HG02973 (cell line): ENCODE results near the gene IRF6.

Experiments used
- ATAC-seq: cut with Tn5 transposase; IDR thresholded peaks from one replicate; pipeline ENCODE4 v1.9.1; 2021; ENCODE audit warnings: moderate library complexity; ENCODE audit not compliant: unreplicated experiment

IRF6 gene

DNA sequence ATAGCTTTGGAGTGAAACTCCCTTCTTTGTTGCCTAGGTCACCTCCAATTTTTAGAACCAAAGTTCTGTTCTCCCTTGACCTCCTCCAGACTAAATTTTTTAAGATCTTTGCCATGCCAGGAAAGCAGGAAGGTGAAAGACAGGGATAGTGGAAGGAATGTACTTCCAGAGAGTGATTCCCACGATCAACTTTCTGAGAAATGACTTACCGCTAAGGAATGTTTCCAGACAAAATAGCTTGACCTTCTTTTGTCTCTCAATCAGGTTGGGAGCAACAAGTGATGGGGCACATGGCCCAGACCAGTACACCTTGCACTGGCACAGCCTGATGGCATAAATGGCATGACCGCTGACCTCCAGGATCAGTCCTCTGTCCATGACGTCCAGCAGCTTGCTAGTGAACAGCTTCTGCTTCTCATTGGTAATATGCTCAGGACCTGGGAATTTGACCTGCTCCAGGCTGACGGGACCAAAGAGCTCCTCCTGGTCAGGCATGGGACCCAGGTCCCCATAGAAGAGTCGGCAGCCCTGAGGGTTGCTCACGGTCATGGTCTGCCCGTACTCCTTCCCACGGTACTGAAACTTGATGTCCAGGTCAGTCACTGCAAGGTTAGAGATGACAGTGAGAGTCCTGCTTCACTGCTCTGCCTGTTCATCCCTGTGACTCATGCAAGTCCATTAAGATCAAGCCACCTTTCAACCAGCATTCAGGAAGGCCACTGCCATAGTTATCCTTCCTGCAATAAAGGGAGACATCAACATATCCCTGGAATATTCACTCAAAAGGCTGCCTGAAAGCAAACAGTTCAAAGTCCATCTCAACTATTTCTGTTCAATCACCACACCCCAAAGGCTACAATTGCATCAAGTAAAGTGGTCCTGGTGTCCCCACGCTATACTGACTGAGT lies 15.4 kb downstream of the IRF6 start:
- ATAC-seq, result no peak

DNA sequence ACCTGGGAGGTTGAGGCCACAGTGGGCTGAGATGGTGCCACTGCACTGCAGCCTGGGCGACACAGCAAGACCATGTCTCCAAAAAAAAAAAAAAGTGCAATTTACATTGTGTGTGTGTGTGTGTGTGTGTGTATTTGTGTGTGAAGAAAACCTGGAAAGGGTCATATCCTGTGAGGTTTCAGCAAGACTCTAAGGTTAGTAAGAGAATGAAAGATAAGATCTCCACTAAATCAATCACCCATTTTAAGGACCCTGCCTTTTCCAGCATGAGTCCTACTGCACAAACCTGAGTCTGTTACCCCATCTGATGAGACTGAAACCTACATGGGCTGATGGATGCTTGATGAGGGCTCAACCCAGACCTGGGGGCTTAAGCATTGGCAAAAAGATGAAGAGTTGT lies 16.7 kb downstream of the IRF6 start:
- no peak for ATAC-seq

DNA sequence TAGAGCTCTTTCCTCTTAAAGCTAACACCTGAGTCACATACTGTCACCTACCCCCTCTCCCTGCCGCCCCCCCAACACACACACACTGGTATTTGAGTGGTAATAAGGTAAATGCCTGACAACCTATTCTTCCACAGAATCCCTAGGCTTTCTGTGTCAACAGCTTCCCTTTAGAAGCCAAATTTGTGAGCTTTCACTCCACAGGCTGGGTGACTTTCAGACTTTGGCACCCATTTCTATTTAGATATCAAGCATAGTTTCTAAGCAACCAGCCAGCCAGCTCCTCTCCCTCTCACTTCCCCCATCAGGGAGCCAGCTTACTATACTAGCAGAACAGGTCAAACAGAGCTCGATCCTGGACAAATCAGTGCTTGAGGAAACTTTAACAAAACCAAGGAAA lies 18.4 kb downstream of the IRF6 start:
- ATAC-seq, result no peak

DNA sequence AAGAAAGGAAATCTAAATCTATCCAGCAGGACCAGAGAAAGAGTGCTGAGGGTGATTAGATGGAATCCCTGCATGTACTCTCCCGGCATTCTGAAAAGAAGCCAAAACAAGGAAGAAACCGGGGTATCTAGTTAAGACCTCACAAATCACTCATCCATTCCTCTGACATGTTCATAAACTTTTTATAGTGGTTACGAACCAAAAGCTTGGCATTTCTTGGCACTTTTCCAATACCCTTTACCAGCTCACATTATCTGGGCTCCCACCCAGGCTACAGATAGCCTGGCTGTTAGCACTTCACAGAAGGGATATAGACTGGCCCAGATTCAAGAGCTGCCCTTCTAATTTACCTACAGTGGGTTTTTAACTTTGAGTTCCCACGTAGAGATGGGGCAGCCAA lies 19.8 kb downstream of the IRF6 start:
- no peak for ATAC-seq

DNA sequence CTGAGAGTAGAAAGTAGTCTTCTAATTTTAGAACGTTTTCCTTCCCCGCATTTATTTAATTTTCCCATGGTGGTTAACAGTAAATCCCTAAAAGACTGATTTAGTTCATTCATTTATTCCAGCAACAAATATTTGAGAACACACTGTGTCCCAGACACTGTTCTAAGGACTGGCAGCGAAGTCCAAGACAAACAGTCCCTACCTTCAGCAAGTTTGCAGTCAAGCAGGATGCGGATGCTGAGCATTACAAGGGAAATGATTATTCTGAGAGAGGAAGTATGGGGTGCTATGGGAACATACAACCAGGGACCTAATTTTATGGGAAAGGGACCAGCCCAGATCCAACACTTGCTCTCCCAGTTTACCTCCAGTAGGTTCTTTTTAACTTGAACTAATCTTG lies 20.4 kb downstream of the IRF6 start:
- no peak for ATAC-seq

DNA sequence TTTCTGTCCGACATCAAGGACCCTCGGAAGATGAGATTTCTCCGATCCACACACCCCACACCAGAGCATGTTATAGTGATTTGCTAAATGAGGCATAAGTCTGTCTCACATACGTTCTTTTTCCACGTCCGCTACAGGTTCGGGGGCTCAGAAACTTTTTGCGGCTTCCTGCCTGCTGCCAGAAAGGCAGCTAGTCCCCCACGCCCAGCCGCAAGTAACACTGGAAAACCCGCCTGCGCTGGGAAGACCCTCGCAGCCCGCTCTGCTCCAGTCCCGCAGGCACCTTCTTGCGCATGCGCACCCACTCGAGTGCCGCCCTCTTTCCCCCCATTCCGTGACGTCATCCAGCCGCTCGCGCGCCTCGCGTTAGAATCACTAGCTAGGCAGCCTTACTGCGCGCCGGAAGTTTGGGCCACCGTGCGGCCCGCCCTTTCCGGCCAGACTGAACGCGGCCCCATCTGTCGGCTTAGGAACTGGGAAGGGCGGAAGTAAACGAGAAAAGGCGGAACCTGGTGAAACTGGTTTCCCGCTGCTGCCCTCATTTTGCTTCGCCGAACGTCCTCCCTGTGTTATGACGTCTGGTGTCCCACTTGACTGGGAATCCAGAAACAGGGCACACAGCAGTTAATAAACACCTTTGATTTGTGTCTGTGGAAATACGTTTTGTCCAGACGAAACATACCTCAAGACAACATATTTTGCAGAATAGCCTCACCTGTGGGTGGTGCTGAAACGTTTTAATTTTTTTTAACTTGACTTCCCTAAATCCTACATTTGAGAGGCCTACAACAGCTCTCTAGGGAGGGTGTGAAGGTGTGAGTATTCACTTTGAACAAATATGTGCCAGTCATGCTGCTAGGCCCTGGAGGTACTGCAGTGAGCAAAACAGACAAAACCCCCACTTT lies 21.4 kb downstream of the IRF6 start, which contains the start of gene C1orf74:
Gene C1orf74, minus strand, starts transcription at position 295 of the 905 bp plus-strand sequence. CDS start 925 bp downstream, outside the sequence.
- ATAC-seq, result peak; percentile 99

DNA sequence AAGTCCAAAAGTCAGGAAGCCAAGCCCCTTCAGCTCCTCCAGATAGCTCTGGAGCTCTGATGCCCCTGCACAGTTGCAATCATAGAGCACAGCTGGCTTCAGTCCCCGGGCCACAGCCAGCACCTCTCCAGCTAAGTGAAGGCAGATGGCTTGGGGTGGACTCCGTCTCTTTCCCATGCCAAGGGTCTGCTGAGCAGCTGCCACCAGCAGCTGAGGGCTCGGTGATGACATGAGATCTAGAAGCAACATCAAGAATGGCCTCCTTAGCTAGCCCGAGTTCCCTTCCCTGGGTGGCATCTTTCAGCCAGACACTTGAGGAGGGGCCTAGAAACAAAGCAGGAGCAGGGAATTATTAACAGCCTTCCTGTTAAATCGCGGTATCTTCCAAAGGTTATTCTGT lies 22.6 kb downstream of the IRF6 start:
- ATAC-seq, result no peak

DNA sequence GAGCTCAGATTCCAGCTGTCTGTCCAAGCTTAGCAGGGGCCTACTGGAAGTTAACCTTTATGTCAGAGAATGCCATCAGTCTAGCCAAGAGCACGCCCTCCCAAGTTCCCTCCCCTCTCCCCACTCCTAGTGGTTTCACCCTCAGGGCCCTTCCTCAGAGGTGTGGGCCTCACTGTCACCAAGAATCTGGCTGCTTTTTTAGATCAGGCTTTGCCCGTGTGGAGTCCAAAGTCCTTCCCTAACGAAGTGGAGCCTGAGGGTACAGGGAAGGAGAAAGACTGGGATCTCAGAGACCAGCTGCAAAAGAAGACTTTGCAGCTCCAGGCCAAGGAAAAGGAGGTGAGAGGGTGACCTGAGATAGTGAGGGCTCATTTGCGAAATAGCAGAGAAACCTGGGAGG lies 25.7 kb downstream of the IRF6 start:
- no peak for ATAC-seq

DNA sequence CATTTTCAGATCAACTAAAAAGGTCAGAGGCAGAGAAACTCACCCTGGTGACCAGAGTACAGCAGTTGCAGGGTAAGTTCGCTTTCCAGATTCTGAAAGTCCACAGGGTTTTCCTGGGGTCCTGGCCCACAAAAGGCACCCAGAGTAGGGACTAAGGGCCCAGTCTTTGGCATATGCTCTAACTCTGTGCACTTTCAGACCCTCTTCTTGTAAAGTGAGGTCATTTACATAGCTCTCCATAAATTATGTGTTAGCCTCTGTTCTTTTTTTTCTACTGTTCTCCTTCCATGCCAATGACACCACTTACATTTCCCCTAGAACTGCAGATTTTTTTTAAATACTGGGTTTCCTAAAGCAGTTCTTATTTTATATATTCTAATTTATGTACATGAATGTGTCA lies 27.8 kb downstream of the IRF6 start:
- ATAC-seq, result no peak

DNA sequence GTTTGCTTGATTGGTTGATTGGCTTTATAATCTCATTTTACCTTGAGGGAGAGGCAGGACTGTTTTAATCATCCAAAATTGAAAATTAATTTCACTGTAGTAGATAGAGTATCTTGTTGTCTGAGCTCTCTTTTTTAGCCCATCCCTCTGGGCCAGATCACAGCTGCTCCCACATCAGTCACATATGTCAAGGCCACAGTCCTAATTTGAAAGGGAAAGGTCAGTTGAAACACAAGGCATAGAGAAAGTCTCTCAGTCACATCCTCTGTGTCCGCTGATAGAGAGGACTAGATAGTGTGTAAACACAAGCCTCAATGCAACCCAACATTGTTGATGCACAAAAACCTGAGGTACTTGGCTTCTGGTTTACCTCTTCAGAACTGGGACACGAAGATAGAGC lies 28.4 kb downstream of the IRF6 start:
- no peak for ATAC-seq

DNA sequence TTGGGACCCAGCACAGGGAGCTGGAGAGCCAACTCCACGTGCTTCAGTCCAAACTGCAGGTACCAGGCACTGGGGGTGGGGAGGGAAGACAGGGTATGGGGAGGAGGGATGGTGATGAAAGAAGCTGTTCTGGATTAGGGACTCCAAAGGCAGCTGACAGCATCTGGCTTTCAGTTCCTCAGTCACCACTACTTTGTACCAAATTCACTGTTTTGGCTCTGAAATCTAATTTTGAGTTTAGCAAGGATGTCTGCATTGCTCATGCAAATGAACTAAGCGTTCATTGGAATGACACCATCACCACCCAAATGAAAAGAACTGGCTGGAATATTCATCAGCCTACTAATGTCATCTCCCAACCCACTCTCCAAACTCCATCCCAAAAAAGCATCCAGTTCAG lies 30.3 kb downstream of the IRF6 start:
- no peak for ATAC-seq

DNA sequence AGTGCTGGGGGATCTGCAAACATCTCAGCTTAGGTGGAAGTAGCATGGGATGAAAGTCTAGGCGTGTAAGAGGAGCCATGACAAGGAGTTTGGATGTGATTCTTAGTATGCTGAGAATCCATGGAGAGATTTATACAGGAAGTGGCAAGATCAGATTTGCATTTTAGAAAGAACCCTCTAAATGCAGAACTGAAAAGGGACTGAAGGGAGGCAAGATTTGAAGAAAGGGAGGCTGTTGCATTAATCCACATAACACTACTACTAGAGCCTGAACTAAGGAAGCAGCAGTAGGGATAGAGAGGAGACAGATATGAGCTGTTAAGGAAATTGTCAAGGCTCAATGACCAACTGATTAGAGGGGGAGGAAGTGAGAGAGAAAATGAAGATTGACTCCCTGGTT lies 31.4 kb downstream of the IRF6 start:
- peak; percentile 53 for ATAC-seq

DNA sequence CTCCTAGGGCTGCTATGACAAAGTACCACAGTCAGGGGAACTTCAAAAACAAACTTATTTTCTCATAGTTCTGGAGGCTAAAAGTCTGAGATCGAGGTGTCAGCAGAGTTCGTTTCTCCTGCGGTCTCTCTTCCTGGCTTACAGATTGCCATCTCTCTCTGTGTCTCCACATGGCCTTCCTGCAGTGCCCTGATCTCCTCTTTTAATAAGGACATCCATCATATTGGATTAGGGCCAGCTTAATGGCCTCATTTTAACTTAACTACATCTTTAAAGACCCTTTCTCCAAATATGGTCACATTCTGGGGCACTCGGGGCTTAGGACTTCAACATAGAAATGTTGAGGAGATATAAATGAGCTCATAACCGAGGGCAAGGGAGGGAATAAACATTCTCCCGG lies 33.8 kb downstream of the IRF6 start:
- ATAC-seq, result no peak

DNA sequence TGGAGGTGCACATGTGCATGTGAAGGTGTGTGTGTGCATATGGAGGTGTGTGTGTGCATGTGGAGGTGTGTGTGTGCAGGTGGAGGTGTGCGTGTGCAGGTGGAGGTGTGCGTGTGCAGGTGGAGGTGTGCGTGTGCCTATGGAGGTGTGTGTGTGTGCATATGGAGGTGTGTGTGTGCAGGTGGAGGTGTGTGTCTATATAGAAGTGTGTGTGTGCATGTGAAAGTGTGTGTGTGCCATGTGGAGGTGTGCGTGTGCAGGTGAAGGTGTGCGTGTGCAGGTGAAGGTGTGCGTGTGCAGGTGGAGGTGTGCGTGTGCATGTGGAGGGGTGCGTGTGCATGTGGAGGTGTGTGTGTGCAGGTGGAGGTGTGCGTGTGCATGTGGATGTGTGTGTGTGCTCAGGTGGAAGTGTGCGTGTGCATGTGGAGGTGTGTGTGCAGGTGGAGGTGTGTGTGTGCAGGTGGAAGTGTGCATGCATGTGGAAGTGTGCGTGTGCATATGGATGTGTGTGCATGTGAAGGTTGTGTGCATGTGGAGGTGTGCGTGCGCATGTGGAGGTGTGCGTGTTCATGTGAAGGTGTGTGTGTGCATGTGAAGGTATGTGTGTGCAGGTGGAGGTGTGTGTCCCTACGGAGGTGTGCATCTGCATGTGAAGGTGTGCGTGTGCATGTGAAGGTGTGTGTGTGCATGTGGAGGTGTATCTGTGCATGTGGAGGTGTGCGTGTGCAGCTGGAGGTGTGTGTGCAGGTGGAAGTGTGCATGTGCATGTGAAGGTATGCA lies 35.1 kb downstream of the IRF6 start:
- no peak for ATAC-seq

DNA sequence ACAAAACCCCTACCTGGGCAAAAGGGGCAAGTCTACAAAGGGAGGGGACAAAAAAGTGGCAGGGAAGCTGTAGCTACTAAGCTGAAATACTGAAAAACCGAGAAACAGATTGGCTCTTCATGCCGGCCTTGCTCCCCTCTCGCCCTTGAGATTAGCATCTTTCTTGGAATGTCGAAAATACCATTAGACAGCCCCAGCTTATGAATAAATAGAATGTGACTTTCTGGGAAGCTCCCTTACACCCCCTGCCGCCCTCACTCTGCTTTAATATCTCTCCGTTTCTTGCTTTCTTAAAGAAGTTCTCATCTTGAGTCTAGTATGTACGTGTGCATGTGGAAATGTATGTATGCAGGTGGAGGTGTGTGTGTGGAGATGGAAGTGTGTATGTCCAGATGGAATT lies 36.0 kb downstream of the IRF6 start:
- ATAC-seq, result no peak

DNA sequence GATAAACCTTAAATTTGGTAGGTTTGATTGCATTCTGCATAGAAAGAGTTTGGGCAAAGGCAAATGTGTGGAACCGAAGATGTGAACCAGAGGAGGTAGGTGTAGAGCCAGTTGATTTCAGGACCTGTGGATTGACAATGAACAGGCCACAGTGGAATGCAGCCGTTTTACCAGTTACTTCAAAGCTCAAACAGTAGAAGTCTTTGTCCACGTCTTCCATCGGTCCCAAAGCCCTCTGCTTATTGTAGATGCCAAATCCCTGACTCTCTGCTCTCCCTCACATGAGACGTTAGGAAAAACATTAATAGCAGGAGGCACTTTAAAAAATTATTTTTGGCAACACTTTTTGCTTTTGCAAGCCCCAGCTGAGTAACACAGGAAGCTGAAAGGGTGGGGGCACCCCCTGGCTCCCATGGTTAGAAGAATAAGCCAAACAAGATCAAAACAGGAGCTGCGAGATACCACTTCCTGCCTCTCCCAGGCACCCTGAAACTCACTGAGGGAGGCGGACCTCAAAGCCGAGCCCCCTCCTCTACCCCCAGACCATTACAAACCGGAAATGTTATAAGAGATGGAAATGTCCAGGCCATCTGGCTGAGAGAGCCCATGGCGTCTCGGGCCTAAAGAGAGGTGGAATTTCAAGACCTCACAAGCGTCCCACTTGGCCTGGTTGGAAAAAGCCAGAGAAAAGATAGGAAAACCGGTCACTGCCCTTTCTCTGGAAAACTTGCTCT lies 36.6 kb downstream of the IRF6 start:
- ATAC-seq, result peak; percentile 64

DNA sequence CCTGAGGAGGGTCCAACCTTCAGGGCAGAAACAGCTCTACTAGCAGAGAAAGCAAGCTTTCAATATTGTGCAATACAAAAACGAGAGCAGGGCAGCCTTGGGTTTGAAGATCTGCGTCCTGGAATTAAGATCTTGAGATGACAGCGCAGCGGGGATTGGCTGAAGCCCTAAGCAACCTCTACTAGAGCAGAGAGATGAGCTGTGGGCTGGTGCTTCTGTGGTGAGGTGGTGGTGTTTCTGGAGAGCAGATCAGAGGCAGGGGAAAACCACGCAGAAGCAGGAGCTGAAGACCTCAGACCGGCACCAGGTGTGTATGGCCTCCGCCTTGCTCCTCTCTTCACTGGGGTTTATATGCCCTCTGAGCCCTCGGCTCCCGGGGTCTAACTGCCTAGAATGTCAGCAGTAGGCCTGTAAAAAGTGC lies 37.6 kb downstream of the IRF6 start:
- ATAC-seq, result peak; percentile 88

DNA sequence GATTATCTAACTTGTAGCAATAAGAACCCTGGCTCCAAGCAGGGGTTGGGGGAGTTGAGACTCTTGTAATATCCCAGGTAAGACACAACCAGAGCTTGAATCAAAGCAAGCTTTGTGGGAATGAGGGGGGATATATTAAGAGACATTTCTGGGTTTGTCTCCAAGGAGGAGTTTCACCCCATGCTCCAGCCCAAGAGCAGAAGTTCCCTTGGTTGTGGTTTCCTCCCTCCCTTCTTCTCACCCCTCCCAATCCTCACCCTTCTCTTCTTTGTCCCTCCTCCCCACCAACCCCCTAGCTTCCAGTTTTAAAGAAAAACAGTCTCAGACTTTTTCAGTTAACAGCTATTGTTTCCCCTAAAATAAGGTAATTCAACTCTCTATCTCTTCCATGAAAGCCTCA lies 38.2 kb downstream of the IRF6 start:
- no peak for ATAC-seq

DNA sequence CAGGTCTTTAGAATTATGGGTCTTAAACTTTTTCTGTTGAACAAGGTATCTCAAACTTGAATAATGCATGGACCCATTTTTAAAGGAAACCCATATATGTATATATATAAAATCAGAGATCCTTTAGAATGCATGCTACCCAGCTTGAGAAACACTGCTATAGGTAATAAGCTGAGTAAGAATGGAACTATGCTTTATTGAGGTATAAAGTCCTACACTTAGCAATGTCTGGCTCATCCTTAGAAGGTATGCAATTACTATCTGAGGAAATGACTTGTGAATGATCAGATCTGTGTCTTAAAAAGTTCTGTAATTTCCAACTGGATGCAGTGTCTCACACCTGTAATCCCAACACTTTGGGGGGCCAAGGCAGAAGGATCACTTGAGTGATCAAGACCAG lies 38.8 kb downstream of the IRF6 start:
- no peak for ATAC-seq

DNA sequence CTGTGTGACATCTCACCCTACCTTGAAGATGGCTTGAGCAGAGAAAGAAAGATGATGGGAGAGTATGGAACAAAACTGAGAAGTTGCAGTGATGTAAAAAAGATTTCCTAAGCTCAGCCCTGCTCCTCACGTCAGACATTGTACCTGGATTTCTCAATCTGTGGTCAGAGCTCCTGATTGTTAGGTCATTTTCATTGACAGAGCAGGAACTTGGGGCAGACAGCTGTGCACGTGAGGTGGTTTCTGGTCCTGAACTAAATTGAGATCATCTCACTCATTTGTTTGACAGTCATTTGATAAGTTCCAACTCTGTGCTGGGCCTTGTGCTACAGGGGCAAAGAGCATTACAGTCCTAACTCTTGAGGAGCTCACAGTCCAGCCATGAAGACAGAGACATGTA lies 39.9 kb downstream of the IRF6 start:
- no peak for ATAC-seq
